NK-92 treated with Interleukin-12 subunit alpha and Interleukin-12 subunit beta, amount 100 ng/mL, for 24 hours (cell line): Measurements from ENCODE around the gene ADGRL3.
"Not testable (repeated sequence)": the region's sequence is repeated elsewhere in the genome, so short reads cannot be mapped to it uniquely, and the experiment has no call there.

ENCODE experiments used
- DNase-seq: peaks from one replicate; lab custom pipeline; 2025; lab: John Stamatoyannopoulos, UW

Gene ADGRL3

GRCh38 chr4:61756937-61757336 is 556.8 kb downstream of the ADGRL3 start:
- DNase-seq, result not testable (repeated sequence)

GRCh38 chr4:61757983-61758382 is 557.9 kb downstream of the ADGRL3 start:
- not testable (repeated sequence) for DNase-seq

GRCh38 chr4:61758596-61758995 is 558.5 kb downstream of the ADGRL3 start:
- DNase-seq, result not testable (repeated sequence)

GRCh38 chr4:61759245-61759644 is 559.1 kb downstream of the ADGRL3 start:
- not testable (repeated sequence) for DNase-seq

GRCh38 chr4:61759885-61760284 is 559.8 kb downstream of the ADGRL3 start:
- not testable (repeated sequence) for DNase-seq

GRCh38 chr4:61760820-61761219 is 560.7 kb downstream of the ADGRL3 start:
- no peak for DNase-seq

GRCh38 chr4:61762722-61763627 is 562.8 kb downstream of the ADGRL3 start:
- DNase-seq, result no peak

GRCh38 chr4:61763682-61764081 is 563.6 kb downstream of the ADGRL3 start:
- no peak for DNase-seq

- DNase-seq, result not testable (repeated sequence)
Measured at GRCh38 chr4:61764090-61764489, 564.0 kb downstream of the ADGRL3 start.

GRCh38 chr4:61769444-61770167 is 569.5 kb downstream of the ADGRL3 start:
- DNase-seq, result not testable (repeated sequence)

- no peak for DNase-seq
Measured at GRCh38 chr4:61770456-61770855, 570.3 kb downstream of the ADGRL3 start.

- DNase-seq, result no peak
Measured at GRCh38 chr4:61771056-61771455, 570.9 kb downstream of the ADGRL3 start.

- DNase-seq, result no peak
Measured at GRCh38 chr4:61772126-61772525, 572.0 kb downstream of the ADGRL3 start.

- no peak for DNase-seq
Measured at GRCh38 chr4:61773655-61774245, 573.6 kb downstream of the ADGRL3 start.

- no peak for DNase-seq
Measured at GRCh38 chr4:61782133-61782532, 582.0 kb downstream of the ADGRL3 start.

- DNase-seq, result no peak
Measured at GRCh38 chr4:61783050-61783449, 582.9 kb downstream of the ADGRL3 start.

GRCh38 chr4:61785761-61786160 is 585.6 kb downstream of the ADGRL3 start:
- no peak for DNase-seq

- no peak for DNase-seq
Measured at GRCh38 chr4:61786211-61786610, 586.1 kb downstream of the ADGRL3 start.

- no peak for DNase-seq
Measured at GRCh38 chr4:61795998-61796397, 595.9 kb downstream of the ADGRL3 start.

GRCh38 chr4:61799794-61800193 is 599.7 kb downstream of the ADGRL3 start:
- no peak for DNase-seq

GRCh38 chr4:61805227-61805626 is 605.1 kb downstream of the ADGRL3 start:
- no peak for DNase-seq

GRCh38 chr4:61805979-61806378 is 605.9 kb downstream of the ADGRL3 start:
- DNase-seq, result no peak

GRCh38 chr4:61812171-61812570 is 612.0 kb downstream of the ADGRL3 start:
- no peak for DNase-seq
